GM12873 (cell line): ENCODE data around the gene TEX261.
A peak's percentile ranks its signal among the peaks of the same experiment; 100 is the strongest.

Experiments
- CTCF ChIP-seq: IDR thresholded peaks from 2 replicates; pipeline ENCODE4 v1.5.1; 2012; ENCODE audit warnings: low read depth, mild to moderate bottlenecking, moderate library complexity, low read length, control low read depth; ENCODE audit not compliant: insufficient read depth; ENCODE audit errors: missing control alignments

Gene TEX261

DNA sequence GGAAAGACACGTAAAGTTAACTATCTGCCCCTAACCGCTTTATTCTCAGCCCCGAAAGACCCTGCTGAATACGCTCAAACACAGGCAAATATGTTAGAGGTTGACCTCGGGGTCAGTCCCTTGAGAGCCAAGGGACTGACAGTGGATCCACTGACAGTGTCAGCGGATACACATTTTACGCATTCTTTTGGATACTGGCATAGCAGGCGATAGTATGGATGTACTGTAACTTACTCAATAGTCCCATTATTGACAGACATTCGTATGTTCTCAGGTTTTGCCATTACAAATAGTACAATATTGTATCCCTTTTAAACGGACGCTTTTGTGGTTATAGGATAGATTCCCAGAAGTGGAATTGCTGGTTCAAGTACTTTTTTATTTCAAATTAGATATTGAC is 45.6 kb downstream of the TEX261 start:
- TF ChIP-seq CTCF, result no peak

GRCh38 chr2:70948337-70949003 is 46.2 kb downstream of the TEX261 start:
- peak; percentile 89 for TF ChIP-seq CTCF

DNA sequence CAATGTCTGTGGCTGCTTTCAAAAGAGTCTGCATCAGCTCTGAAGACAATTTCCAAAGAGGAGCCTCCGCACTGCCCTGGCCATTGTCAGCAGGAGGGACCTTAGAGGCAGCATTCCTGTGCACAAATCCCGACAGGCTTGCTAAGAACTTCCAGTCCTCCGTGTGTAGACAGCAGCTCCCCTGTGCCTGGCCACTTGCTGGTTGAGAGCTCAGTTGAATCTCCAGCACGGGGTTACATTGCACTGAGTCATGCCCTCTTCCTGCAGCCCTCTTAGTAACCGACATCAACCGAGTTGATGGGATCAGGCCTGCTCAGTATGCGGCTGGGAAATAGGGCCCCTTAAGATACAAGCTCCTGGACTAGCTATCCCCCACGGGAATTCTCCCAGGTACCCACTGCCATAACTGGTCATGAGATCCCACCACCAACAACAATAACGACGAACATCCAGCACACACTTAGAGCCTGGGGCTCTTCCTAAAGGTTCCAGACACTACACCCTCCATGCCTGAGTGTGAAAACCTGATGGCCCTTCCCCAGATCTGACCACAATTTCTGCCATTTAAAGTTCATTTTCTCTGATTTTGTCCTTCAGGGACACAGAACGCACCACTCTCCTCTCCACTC is 47.0 kb downstream of the TEX261 start:
- no peak for TF ChIP-seq CTCF

DNA sequence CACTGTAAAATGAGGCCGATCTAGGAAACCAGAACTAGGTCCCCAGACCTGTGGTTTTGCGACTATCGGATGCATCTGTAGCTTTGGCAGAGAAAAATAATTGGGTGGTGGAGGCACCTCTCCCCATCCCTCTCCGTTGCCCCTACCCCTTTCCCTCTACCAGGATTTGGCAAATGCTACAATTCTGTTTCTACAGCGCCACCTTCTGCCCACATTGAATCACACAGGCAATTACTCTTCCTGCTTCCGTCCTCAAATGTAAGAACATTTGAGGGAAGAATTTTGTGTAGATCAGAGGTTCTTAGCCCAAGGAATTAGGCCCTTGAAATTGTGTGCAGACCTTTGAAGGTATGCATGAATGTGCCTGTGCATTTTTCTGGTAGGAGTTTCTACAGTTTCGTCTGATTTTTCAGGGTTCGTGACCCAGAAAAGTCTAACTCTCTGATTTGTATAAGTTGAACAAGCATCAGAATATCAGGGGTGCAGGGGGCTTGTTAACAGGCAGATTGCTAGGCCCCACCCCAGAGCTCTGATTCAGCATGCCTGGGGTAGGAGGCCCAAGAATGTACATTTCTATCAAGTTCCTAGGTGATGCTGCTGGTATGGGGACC is 47.7 kb downstream of the TEX261 start:
- peak; percentile 76 for TF ChIP-seq CTCF

DNA sequence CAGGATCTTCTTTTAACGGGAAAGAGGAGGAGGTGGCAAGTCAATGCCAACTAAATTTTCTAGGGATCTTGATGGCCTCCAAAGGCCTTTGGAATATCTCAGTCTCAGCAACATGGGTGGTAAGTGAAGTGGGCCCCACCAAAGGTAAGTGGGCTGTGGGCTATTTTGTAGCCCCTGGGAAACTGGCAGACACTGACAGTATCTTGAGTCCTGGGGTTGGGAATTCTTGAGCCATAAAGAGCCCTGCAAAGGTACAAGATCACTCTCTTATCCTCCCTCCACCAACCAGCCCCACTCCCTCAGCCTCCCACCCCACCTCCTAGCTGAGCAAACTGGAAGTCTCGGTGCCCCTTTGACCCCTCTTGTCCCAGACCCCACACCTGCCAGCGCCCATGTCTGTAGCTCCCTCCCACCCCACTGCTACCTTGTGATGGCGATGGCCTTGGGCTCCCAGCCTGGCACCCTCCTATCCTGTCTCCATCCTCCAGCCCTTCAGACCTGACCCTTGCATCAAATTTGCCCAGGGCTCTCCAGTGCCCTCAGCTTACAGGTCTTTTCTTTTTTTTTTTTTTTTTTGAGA is 50.5 kb downstream of the TEX261 start:
- no peak for TF ChIP-seq CTCF

- no peak for TF ChIP-seq CTCF
Observed at GRCh38 chr2:70943205-70943871, 51.3 kb downstream of the TEX261 start.
